Measurements from ENCODE around the gene OR10A4. TPM values are rescaled to one million over a fixed set of nuclear protein-coding genes. Genes with fewer than 3 reads are reported as not detected.
A peak's percentile ranks its signal among the peaks of the same experiment; 100 is the strongest.
"Not testable (repeated sequence)": the region's sequence is repeated elsewhere in the genome, so short reads cannot be mapped to it uniquely, and the experiment has no call there.

The OR10A4 gene, protein sequence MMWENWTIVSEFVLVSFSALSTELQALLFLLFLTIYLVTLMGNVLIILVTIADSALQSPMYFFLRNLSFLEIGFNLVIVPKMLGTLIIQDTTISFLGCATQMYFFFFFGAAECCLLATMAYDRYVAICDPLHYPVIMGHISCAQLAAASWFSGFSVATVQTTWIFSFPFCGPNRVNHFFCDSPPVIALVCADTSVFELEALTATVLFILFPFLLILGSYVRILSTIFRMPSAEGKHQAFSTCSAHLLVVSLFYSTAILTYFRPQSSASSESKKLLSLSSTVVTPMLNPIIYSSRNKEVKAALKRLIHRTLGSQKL
- not detected for total RNA-seq
- long read RNA-seq = 0 reads

- ATAC-seq = no peak
- intact Hi-C loops (cut with micrococcal nuclease) = no loop called here
- DNase-seq = no peak
Observed at GRCh38 chr11:6876325-6876724, at the start of gene OR10A4. TSS of gene OR10A4 (plus strand) at chr11:6876625. CDS start at chr11:6876648, 23 bp downstream.

GRCh38 chr11:6828103-6828502, 48.3 kb upstream of the OR10A4 start:
- DNase-seq (no peak), ATAC-seq (no peak)
- intact Hi-C loops (cut with micrococcal nuclease) = no loop called here

DNA sequence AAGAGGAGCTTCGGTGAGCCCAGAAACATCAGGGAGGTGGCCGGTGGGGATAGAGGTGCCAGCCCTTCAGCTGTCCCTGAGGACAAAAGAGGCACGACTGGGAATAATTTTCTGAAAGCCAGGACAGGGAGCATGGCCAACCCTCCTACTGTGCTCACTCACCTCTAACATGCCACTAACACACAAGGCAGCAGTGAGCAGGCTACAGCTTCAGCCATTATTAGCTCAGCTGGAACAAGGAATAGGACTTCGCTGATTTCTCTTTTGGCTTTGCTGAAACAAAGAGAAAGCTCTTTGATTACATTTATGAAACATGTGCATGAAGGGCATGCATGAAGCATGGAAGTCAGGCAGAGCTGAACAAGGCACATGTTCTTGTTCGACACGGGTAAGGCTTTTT, 43.1 kb upstream of the OR10A4 start:
- ATAC-seq (no peak), DNase-seq (no peak)
- intact Hi-C loops (cut with micrococcal nuclease) = no loop called here

- DNase-seq = no peak
- ATAC-seq = no peak
- intact Hi-C loops (cut with micrococcal nuclease) = no loop called here
Observed at GRCh38 chr11:6834021-6834420, 42.4 kb upstream of the OR10A4 start.

DNA sequence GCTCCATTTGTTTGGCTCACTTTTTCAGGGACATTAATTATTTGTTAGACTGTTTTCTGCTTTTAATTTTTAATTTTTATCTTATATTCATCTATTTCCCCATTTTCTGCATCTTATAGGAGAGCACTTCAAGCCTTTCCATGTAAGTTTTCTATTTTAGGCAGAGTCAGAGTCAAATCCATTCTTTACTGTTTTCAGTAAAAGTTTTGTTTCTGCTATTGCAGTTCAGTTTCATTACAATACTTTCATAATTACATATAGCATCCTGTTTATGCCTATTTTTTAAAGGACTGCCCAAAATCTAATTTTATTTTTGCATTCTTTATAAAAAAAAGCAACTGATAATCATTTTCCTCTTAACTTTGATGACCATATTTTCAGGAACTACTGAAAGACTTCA, 34.7 kb upstream of the OR10A4 start:
- ATAC-seq (no peak), DNase-seq (no peak)
- intact Hi-C loops (cut with micrococcal nuclease) = no loop called here

DNA sequence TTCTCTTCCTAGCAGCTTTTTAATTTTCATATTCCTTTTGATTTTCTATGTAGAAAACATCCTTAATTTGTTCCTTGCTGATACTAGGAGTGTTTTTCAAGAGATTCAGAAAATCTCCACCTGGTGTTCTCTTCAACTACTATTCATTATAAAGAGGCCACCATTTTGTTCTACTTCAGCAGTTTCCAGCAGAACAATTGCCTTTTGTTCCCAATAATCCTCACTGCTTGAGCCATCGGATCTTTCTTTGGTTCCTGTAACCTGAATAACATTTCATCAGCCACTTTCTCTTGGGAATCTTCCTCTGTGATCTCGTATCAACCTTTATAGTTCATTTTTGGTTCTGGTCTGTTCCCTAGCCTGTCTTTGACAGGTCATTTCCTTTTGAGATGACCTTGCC, 32.8 kb upstream of the OR10A4 start:
- intact Hi-C loops (cut with micrococcal nuclease) = no loop called here
- no peak for ATAC-seq
- no peak for DNase-seq

GRCh38 chr11:6844356-6844755, 32.1 kb upstream of the OR10A4 start:
- ATAC-seq (no peak), DNase-seq (no peak)
- intact Hi-C loops (cut with micrococcal nuclease) = no loop called here

DNA sequence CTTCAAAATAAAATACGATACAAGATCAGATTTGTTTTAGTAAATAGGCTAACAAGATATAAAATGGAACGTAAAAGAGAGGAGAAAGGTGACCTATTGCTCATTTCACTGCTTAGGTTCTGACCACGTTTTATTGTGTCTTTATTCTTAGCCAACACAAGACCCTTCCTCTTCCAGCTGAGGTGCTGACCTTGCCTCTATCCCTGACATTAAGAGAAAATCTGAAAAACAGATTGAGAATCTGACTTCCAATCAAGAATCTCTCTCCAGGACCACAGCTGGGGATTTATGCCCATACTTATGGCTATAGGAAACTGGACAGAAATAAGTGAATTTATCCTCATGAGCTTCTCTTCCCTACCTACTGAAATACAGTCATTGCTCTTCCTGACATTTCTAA, 31.0 kb upstream of the OR10A4 start, which contains the start of gene OR10A5:
TSS of gene OR10A5 (plus strand) at position 301 of the 400 bp plus-strand sequence. CDS start at position 301, 0 bp downstream.
- DNase-seq (no peak), ATAC-seq (no peak)
- intact Hi-C loops (cut with micrococcal nuclease) = no loop called here

GRCh38 chr11:6850526-6850925, 25.9 kb upstream of the OR10A4 start:
- intact Hi-C loops (cut with micrococcal nuclease) = no loop called here
- DNase-seq = no peak
- no peak for ATAC-seq

DNA sequence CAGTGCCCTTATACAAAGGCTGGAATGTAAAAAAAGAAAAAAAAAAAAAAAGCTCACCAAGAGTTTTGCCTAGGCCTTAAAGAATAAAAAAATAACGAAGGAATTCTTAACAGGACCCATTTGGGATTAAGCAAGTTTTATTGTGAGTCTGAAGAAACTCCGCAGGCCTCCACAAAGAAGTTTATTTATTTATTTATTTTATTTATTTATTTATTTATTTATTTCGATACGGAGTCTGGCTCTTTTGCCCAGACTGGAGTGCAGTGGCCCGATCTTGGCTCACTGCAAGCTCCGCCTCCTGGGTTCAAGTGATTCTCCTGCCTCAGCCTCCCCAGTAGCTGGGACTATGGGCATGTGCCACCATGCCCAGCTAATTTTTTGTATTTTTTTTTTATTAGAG, 21.6 kb upstream of the OR10A4 start:
- DNase-seq; intact Hi-C loops (cut with micrococcal nuclease); ATAC-seq: not testable (repeated sequence)

DNA sequence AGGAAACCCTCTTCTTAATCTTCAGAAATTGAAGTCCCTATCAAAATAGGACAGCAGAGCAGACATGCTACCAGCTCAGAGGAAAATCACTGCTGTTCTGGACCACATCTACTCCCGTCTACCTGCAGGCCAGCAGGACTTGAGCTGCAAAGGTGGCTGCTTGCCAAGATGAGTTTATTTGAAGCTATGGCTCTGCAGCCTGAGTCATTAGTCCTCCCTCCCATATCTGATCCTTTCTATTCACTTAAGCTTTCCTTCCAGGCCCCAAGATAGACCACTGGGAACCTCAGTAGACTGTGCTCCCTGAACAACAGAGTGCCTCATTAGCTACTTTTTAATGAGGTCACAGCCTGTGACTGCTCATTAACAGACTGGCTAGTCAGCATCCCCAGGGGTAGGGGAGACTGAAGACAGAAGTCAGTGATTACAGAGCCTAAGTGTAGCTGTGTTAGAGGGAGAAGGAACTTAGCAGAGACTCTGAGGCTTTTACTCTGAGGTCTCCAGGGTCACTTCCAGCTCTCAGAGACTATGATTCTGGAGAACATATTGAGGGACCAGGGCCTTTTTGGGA, 20.4 kb upstream of the OR10A4 start:
- no peak for DNase-seq
- intact Hi-C loops (cut with micrococcal nuclease) = no loop called here
- ATAC-seq = no peak

- intact Hi-C loops (cut with micrococcal nuclease) = no loop called here
- ATAC-seq (no peak), DNase-seq (no peak)
Observed at GRCh38 chr11:6856871-6857270, 19.6 kb upstream of the OR10A4 start.

DNA sequence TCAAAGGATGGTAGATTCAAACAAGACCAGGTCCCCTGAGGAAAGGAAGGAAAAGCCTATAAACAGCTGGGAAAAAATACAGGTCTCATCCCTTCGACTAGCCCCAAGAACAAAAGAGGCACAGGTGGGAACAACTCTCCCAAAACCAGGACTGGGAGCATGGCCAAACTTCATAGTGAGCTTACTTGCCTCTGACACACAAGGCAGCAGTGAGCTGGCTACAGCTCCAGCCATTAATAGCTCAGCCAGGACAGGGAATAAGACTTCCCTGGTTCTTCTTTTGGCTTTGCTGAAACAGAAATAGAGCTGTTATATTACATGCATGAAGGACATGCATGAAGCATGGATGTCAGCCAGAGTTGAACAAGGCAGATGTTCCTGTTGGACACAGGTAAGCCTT, 13.5 kb upstream of the OR10A4 start, which contains the start of gene OR10A2:
TSS of gene OR10A2 (plus strand) at position 97 of the 400 bp plus-strand sequence. CDS start 6,698 bp downstream, outside the sequence.
- intact Hi-C loops (cut with micrococcal nuclease) = no loop called here
- ATAC-seq = peak; percentile 53
- no peak for DNase-seq

- ATAC-seq (no peak), DNase-seq (no peak)
- intact Hi-C loops (cut with micrococcal nuclease) = no loop called here
Observed at GRCh38 chr11:6864438-6864837, 12.0 kb upstream of the OR10A4 start.

- intact Hi-C loops (cut with micrococcal nuclease) = no loop called here
- ATAC-seq = no peak
- DNase-seq = no peak
Observed at GRCh38 chr11:6871278-6871677, 5.1 kb upstream of the OR10A4 start.

- intact Hi-C loops (cut with micrococcal nuclease) = no loop called here
- ATAC-seq (no peak), DNase-seq (no peak)
Observed at GRCh38 chr11:6875761-6876160, 664 bp upstream of the OR10A4 start.

- ATAC-seq = no peak
- intact Hi-C loops (cut with micrococcal nuclease) = no loop called here
- no peak for DNase-seq
Observed at GRCh38 chr11:6876914-6877313, 489 bp downstream of the OR10A4 start.

DNA sequence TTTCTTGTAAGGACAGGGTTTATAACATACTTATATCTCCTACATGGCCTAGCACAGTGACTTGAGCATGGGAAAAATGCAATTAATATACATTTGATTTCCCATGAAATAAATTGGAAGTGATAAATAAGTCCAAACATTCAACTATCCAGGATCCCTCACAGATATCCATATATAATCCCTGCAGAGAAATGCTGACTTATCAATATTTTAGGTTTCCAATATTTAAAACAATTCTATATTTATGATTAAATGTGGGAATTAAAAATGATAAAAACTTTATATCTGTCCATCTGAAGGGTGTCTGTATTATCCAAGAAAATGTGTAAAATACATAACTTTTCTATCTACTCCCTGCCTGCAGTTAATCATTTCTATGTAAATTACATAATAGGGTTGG, 6.3 kb downstream of the OR10A4 start:
- ATAC-seq (no peak), DNase-seq (no peak)
- intact Hi-C loops (cut with micrococcal nuclease) = no loop called here

GRCh38 chr11:6887711-6888110, 11.3 kb downstream of the OR10A4 start:
- ATAC-seq; DNase-seq; intact Hi-C loops (cut with micrococcal nuclease): not testable (repeated sequence)

- intact Hi-C loops (cut with micrococcal nuclease) = no loop called here
- no peak for ATAC-seq
Observed at GRCh38 chr11:6888830-6889229, 12.4 kb downstream of the OR10A4 start.

GRCh38 chr11:6889835-6890234, 13.4 kb downstream of the OR10A4 start:
- intact Hi-C loops (cut with micrococcal nuclease) = no loop called here
- no peak for ATAC-seq
- no peak for DNase-seq

More at GRCh38 chr11:6888830-6889229, 12.4 kb downstream of the OR10A4 start:
- DNase-seq = no peak

Measured in left ventricle myocardium superior (tissue), 1 donor.